Measurements from ENCODE around the gene FAHD1. TPM values are rescaled to one million over a fixed set of nuclear protein-coding genes. Genes with fewer than 3 reads are reported as not detected.

The FAHD1 gene
- total and polyA plus RNA-seq, 5 donors from 2014 or later: 4.5 to 25.8 (median 19.5) TPM

DNA sequence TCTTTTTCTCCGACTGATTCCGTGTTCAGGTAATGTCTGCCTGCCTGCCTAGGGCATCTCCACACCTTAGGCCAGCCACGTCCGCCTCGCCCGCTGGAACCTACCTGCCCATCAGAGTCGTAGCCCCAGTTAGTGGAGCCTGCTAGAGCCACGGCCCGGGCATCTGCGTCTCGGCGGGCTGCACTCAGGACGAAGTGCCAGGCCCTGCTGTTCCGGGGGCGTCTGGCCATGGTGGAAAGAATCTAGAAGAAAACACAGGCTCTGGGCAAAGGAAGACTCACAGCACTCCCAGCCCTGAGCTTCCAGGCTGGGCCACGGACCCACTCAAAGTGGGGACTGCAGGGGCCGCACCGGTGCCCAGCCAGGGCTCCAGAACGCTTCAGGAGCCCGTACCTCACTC is 45.8 kb upstream of the FAHD1 start:
- Histone ChIP-seq H3K4me1 (ENCODE audit: control insufficient read depth, insufficient read depth, low read length, poor library complexity, severe bottlenecking) (peaks cover 39% of the 10 kb centered on the region), H3K4me3 (ENCODE audit: low read depth, low read length) (peak overlapping the region; percentile 26)

DNA sequence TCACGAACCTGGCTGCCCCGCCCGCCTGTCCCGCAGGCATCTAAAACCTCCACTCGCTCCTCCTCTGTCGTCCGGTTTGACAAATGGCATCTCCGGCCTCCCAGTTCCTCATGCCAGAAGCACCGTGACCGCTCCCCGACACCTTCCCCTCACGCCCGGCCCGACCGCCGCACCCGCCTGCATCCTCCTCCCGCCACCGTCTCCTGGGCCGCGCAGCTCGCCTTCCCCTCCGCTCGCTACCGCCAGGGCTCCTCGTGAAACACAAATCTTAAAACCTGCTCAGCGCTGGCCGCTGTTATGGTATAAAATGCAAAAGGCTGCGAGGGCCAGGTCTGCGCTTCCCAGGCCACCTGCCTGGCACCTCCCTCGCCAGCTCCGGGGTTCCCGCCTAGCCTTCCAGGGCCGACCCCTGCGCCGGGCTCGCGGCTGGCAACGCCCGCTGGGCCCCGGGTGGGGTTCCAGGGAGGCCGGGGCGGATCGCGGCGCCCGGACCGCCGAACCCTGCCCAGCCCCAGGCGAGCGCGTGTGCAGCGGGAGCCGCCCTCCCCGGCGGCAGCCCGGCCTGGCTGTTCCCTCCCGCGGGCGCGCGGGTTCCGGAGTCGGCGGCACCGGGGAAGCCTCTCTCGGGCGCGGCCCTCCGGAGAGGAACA is 45.1 kb upstream of the FAHD1 start:
- H3K9me3 ChIP-seq (ENCODE audit: control insufficient read depth in 2 of 2, low read length in 2 of 2): no peaks in the 10 kb centered on the region
- ATAC-seq (ENCODE audit: low read depth in 2 of 2) (peak in 1 of 2 donors; percentile 1), DNase-seq (peak in 2 of 3 donors; percentile 44 to 50)
- H3K36me3 ChIP-seq (ENCODE audit: control insufficient read depth, insufficient read depth, low read length): peaks cover 21% of the 10 kb centered on the region
- H3K4me1 ChIP-seq (ENCODE audit: control insufficient read depth, insufficient read depth, low read length, poor library complexity, severe bottlenecking): peaks cover 39% of the 10 kb centered on the region
- peak overlapping the region; percentile 88 to 96 (median 92) for H3K4me3 Mint-ChIP-seq
- peak overlapping the region; percentile 26 for H3K4me3 ChIP-seq (ENCODE audit: low read depth, low read length)
- H3K27me3 Mint-ChIP-seq: no peaks in the 10 kb centered on the region
- H3K27me3 ChIP-seq (ENCODE audit: control insufficient read depth, insufficient read depth, low read length): no peaks in the 10 kb centered on the region
- peaks cover 0 to 39% (median 6%) of the 10 kb centered on the region in 4 donors for H3K4me1 Mint-ChIP-seq
- H3K27ac Mint-ChIP-seq: peak overlapping the region in 2 of 3 donors; percentile 72 to 93
- H3K9me3 Mint-ChIP-seq: no peaks in the 10 kb centered on the region
- H3K36me3 Mint-ChIP-seq: no peaks in the 10 kb centered on the region
- H3K27ac ChIP-seq (ENCODE audit: insufficient read depth, low read length, poor library complexity, severe bottlenecking): peak overlapping the region; percentile 74

More for the DNA sequence above, 45.8 kb upstream of the FAHD1 start:
- no peaks in the 10 kb centered on the region for H3K9me3 ChIP-seq (ENCODE audit: control insufficient read depth in 2 of 2, low read length in 2 of 2)
- H3K27me3 ChIP-seq (ENCODE audit: control insufficient read depth, insufficient read depth, low read length): no peaks in the 10 kb centered on the region
- H3K36me3 ChIP-seq (ENCODE audit: control insufficient read depth, insufficient read depth, low read length): peaks cover 16% of the 10 kb centered on the region
- peak overlapping the region; percentile 88 to 96 (median 92) for H3K4me3 Mint-ChIP-seq
- H3K27me3 Mint-ChIP-seq: no peaks in the 10 kb centered on the region
- DNase-seq (no peak), ATAC-seq (ENCODE audit: low read depth in 2 of 2) (no peak)
- peak overlapping the region; percentile 5 to 93 (median 72) for H3K27ac Mint-ChIP-seq
- H3K27ac ChIP-seq (ENCODE audit: insufficient read depth, low read length, poor library complexity, severe bottlenecking): peak overlapping the region; percentile 47
- H3K9me3 Mint-ChIP-seq: no peaks in the 10 kb centered on the region
- no peaks in the 10 kb centered on the region for H3K36me3 Mint-ChIP-seq
- peaks cover 0 to 39% (median 6%) of the 10 kb centered on the region in 4 donors for H3K4me1 Mint-ChIP-seq

DNA sequence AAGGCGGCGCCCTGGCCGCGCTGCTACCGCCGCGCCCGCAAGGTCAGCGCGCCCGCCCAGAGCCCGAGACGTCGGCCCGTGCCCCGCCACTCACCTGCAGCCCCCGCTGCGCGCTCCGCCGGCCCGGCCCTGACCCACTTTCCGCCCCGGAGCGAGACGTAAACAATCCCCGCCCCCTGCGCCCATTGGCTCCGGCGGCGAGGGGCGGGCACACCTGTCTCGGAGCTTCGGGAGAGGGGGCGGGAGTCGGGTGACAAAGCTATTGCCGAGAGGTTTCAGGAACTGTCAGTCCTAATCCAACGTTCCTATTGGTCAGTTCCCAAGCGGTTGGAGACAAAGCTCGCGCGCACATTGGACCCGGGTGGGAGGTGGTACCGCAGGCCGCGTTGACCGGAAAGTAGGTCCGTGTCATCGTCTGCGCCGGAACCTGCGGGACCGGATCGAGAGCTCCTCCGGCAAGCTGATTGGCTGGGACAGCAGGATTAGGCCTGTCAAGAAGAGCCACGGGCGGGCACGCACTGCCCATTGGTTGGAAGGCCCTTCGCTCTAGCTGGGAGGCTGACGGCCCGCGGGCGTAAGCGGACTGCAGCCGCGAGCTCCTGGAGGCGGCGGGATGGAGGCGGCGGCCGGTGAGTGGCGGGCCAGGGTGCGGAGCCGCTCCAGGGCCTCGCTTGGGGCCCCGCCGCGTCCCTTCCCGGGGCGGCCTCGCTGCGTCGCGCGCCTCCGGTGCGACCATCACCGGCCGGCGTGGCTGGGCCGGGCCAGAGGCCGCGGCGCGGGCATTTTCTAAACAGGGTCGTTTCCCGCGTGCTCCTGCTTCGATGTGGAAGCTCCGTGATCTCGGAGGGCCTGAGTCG is 44.4 kb upstream of the FAHD1 start, which contains the start of the genes NUBP2 and SPSB3:
Gene NUBP2 (plus strand): TSS at position 553 of the 857 bp plus-strand sequence. CDS start 61 bp downstream, at position 614.
Gene SPSB3 (minus strand): TSS at position 164 of the 857 bp plus-strand sequence. CDS start 1,088 bp downstream, outside the sequence.
- Histone ChIP-seq H3K27ac (ENCODE audit: insufficient read depth, low read length, poor library complexity, severe bottlenecking) (peak within 1 kb of the TSS; percentile 74), H3K27me3 (ENCODE audit: control insufficient read depth, insufficient read depth, low read length) (no peaks in the 10 kb centered on the region), H3K9me3 (ENCODE audit: control insufficient read depth in 2 of 2, low read length in 2 of 2) (no peaks in the 10 kb centered on the region), H3K4me1 (ENCODE audit: control insufficient read depth, insufficient read depth, low read length, poor library complexity, severe bottlenecking) (peaks cover 39% of the 10 kb centered on the region), H3K36me3 (ENCODE audit: control insufficient read depth, insufficient read depth, low read length) (peaks cover 17% of the 10 kb centered on the region), H3K4me3 (ENCODE audit: low read depth, low read length) (peak within 1 kb of the TSS; percentile 78)
- Mint-ChIP-seq H3K4me3 (peak within 1 kb of the TSS; percentile 93 to 96 (median 95)), H3K4me1 (peaks cover 0 to 39% (median 6%) of the 10 kb centered on the region in 4 donors), H3K9me3 (no peaks in the 10 kb centered on the region), H3K36me3 (no peaks in the 10 kb centered on the region), H3K27me3 (no peaks in the 10 kb centered on the region), H3K27ac (peak within 1 kb of the TSS; percentile 87 to 95 (median 94))
- ATAC-seq (ENCODE audit: low read depth in 2 of 2) (peak; percentile 88 to 89), DNase-seq (peak; percentile 98 to 100 (median 99))

DNA sequence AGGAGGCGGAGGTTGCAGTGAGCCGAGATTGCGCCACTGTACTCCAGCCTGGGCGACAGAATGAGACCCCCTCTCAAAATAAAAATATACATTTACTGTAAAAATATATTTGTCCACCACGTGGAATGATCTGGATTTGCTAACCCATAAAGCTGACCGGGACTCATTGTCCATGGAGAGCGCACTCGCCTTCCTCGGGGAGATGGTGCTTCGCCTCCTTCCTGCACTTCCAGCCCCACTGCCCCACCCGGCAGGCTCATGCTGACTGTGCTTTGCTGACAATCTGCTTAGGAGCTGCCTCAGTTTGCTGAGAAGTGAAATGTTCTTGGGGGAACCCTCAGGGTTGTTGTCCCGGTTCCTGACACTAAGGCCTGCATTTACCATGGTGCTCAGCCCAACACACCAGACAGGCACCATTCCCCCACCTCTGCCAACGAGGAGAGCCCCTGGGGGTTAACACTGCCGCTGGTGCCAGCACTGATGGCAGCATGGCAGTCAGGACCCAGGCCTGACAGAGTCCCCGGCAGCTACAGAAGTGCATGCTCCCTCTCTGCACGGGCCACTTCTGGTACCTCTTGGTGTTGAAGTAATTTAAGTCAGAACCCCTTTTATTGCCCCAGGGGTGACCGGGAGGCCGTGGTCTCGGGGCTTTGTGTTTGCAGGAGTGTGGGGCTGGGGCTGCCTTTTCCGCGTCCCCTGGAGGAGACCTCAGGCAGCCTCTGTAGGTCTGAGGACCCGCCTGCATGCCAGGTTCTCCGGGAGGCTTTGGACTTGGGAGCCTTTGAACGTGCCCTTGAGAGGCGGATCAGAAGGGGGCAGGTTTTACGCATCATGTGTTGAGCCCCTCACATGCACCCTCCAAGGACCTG is 41.8 kb upstream of the FAHD1 start:
- DNase-seq: no peak
- no peak overlapping the region for H3K4me3 ChIP-seq (ENCODE audit: low read depth, low read length)
- Mint-ChIP-seq H3K9me3 (no peaks in the 10 kb centered on the region), H3K36me3 (peaks cover 4% of the 10 kb centered on the region), H3K27ac (no peak overlapping the region), H3K27me3 (no peaks in the 10 kb centered on the region), H3K4me3 (peak overlapping the region; percentile 51 to 73 (median 64)), H3K4me1 (peaks cover 0 to 40% (median 9%) of the 10 kb centered on the region in 4 donors)
- H3K4me1 ChIP-seq (ENCODE audit: control insufficient read depth, insufficient read depth, low read length, poor library complexity, severe bottlenecking): peaks cover 39% of the 10 kb centered on the region
- H3K36me3 ChIP-seq (ENCODE audit: control insufficient read depth, insufficient read depth, low read length): peaks cover 22% of the 10 kb centered on the region
- no peak overlapping the region for H3K27ac ChIP-seq (ENCODE audit: insufficient read depth, low read length, poor library complexity, severe bottlenecking)
- ATAC-seq (ENCODE audit: low read depth in 2 of 2): no peak
- no peaks in the 10 kb centered on the region for H3K9me3 ChIP-seq (ENCODE audit: control insufficient read depth in 2 of 2, low read length in 2 of 2)
- no peaks in the 10 kb centered on the region for H3K27me3 ChIP-seq (ENCODE audit: control insufficient read depth, insufficient read depth, low read length)

DNA sequence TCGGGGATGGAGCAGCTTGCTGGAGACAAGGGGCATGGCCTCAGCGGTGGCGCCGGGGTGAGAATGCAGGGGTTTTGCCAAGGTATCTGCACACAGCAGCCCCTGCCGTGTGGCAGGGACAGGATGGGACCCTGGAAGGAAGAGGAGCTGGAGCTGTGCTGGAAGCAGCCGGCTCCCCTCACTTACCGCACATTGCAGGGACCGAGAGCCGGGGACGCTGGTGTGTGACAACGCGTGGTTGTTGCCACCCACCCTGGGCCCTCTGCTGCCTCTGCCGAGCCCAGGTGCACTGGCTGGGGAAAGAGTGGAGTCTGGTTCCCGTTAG is 41.2 kb upstream of the FAHD1 start:
- DNase-seq (no peak), ATAC-seq (ENCODE audit: low read depth in 2 of 2) (no peak)
- H3K27me3 Mint-ChIP-seq: no peaks in the 10 kb centered on the region
- Histone ChIP-seq H3K36me3 (ENCODE audit: control insufficient read depth, insufficient read depth, low read length) (peaks cover 20% of the 10 kb centered on the region), H3K9me3 (ENCODE audit: control insufficient read depth in 2 of 2, low read length in 2 of 2) (no peaks in the 10 kb centered on the region), H3K4me3 (ENCODE audit: low read depth, low read length) (no peak overlapping the region), H3K27me3 (ENCODE audit: control insufficient read depth, insufficient read depth, low read length) (no peaks in the 10 kb centered on the region), H3K27ac (ENCODE audit: insufficient read depth, low read length, poor library complexity, severe bottlenecking) (no peak overlapping the region), H3K4me1 (ENCODE audit: control insufficient read depth, insufficient read depth, low read length, poor library complexity, severe bottlenecking) (peaks cover 39% of the 10 kb centered on the region)
- peaks cover 4% of the 10 kb centered on the region for H3K36me3 Mint-ChIP-seq
- H3K27ac Mint-ChIP-seq: no peak overlapping the region
- no peaks in the 10 kb centered on the region for H3K9me3 Mint-ChIP-seq
- peak overlapping the region in 1 of 4 donors; percentile 7 for H3K4me3 Mint-ChIP-seq
- peaks cover 0 to 39% (median 9%) of the 10 kb centered on the region in 4 donors for H3K4me1 Mint-ChIP-seq

DNA sequence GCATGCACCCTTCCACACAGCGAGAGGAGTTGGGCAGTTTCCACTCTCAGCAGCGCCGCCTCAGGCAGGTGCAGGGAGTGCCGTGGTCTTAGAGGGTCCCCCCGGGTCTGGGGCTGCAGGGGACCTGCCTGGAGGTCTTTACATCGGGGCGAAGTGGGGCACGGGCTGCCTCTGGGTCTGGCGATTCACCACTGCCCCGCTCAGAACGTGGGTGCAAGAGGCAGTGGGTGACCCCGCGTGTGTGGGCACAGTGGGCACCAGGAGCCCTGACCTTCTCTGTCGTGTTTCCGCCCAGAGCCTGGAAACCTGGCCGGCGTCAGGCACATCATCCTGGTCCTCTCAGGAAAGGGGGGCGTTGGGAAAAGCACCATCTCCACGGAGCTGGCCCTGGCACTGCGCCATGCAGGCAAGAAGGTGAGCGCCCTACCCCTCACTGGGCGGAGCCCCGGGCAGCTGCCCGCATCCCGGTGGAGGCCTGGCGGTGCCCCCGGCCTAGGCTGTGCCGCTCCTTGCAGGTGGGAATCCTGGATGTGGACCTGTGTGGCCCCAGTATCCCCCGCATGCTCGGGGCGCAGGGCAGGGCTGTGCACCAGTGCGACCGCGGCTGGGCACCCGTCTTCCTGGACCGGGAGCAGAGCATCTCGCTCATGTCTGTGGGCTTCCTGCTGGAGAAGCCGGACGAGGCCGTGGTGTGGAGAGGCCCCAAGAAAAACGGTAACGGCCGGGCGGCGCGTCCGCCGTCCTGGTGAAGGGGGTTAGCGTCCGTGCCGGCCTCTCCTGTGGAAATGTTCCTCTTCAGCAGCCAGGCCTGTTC is 40.6 kb upstream of the FAHD1 start:
- Histone ChIP-seq H3K4me1 (ENCODE audit: control insufficient read depth, insufficient read depth, low read length, poor library complexity, severe bottlenecking) (peaks cover 32% of the 10 kb centered on the region), H3K27ac (ENCODE audit: insufficient read depth, low read length, poor library complexity, severe bottlenecking) (no peak overlapping the region), H3K27me3 (ENCODE audit: control insufficient read depth, insufficient read depth, low read length) (no peaks in the 10 kb centered on the region), H3K9me3 (ENCODE audit: control insufficient read depth in 2 of 2, low read length in 2 of 2) (no peaks in the 10 kb centered on the region), H3K4me3 (ENCODE audit: low read depth, low read length) (no peak overlapping the region), H3K36me3 (ENCODE audit: control insufficient read depth, insufficient read depth, low read length) (peaks cover 20% of the 10 kb centered on the region)
- Mint-ChIP-seq H3K4me1 (peaks cover 0 to 33% (median 9%) of the 10 kb centered on the region in 4 donors), H3K4me3 (no peak overlapping the region), H3K27me3 (no peaks in the 10 kb centered on the region), H3K9me3 (no peaks in the 10 kb centered on the region), H3K36me3 (peaks cover 4% of the 10 kb centered on the region), H3K27ac (no peak overlapping the region)
- ATAC-seq (ENCODE audit: low read depth in 2 of 2) (no peak), DNase-seq (no peak)

DNA sequence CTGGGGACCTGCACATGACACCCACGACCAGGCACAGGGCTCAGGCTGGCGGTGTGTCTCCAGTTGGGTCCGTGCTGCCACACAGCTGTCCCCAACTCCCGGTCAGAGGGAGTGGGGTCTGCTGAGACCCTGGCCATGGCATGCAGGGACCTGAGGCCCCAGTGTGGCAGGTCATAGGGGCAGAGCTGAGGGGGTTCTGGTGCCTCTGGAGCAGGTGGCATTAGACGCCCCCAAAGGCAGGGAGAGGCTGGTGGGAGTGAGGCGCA is 40.0 kb upstream of the FAHD1 start:
- Histone ChIP-seq H3K9me3 (ENCODE audit: control insufficient read depth in 2 of 2, low read length in 2 of 2) (no peaks in the 10 kb centered on the region), H3K4me1 (ENCODE audit: control insufficient read depth, insufficient read depth, low read length, poor library complexity, severe bottlenecking) (peaks cover 27% of the 10 kb centered on the region), H3K27me3 (ENCODE audit: control insufficient read depth, insufficient read depth, low read length) (no peaks in the 10 kb centered on the region), H3K4me3 (ENCODE audit: low read depth, low read length) (no peak overlapping the region), H3K36me3 (ENCODE audit: control insufficient read depth, insufficient read depth, low read length) (peaks cover 20% of the 10 kb centered on the region), H3K27ac (ENCODE audit: insufficient read depth, low read length, poor library complexity, severe bottlenecking) (no peak overlapping the region)
- Mint-ChIP-seq H3K36me3 (peaks cover 4% of the 10 kb centered on the region), H3K9me3 (no peaks in the 10 kb centered on the region), H3K27ac (no peak overlapping the region), H3K27me3 (no peaks in the 10 kb centered on the region), H3K4me1 (peaks cover 0 to 28% (median 8%) of the 10 kb centered on the region in 4 donors), H3K4me3 (no peak overlapping the region)
- no peak for DNase-seq
- no peak for ATAC-seq (ENCODE audit: low read depth in 2 of 2)

Measured in CD4-positive, CD25-positive, alpha-beta regulatory T cell (primary cell).